ENCODE results near the gene AFMID. TPM values are rescaled to one million over a fixed set of nuclear protein-coding genes. Genes with fewer than 3 reads are reported as not detected.

The AFMID gene
- total and polyA plus RNA-seq, 9 of the 15 experiments (the other 6 are each of a cell fraction or from before 2014, with no cell fraction given): 62.1 to 188 (median 74.4) TPM

- Histone ChIP-seq H3K9me1 (ENCODE audit: control insufficient read depth, insufficient read depth, low read length) (peaks cover under 1% of the 10 kb centered on the region), H2AFZ (ENCODE audit: low read depth, low read length) (no peak overlapping the region), H3K36me3 (ENCODE audit: control insufficient read depth, insufficient read depth, low read length) (no peaks in the 10 kb centered on the region), H3K27ac (ENCODE audit: extremely low read depth, low read depth, low read length) (no peak overlapping the region), H3K4me2 (ENCODE audit: insufficient read depth, low read length) (no peak overlapping the region), H3K4me3 (no peak overlapping the region), H3K9me3 (replicated peaks; ENCODE audit: control insufficient read depth, insufficient read depth, low read depth, low read length) (no peaks in the 10 kb centered on the region), H3K9ac (ENCODE audit: insufficient read depth in 1 of 2, low read depth in 2 of 2, low read length in 2 of 2) (peak overlapping the region in 1 of 2 experiments; percentile 45; a peak in 2 of 4 replicates), H3K79me2 (ENCODE audit: control insufficient read depth, insufficient read depth, low read length) (no peaks in the 10 kb centered on the region), H4K20me1 (replicated peaks; ENCODE audit: control insufficient read depth, insufficient read depth, low read length) (no peaks in the 10 kb centered on the region), H3K4me1 (replicated peaks in 1 of 2; ENCODE audit: control insufficient read depth in 2 of 2, insufficient read depth in 2 of 2, low read length in 2 of 2) (peaks cover 5 to 54% of the 10 kb centered on the region in 2 experiments; a peak in 4 of 5 replicates), H3K27me3 (ENCODE audit: control insufficient read depth in 2 of 2, insufficient read depth in 2 of 2, low read length in 2 of 2) (no peaks in the 10 kb centered on the region)
- FAIRE-seq (no peak), DNase-seq (ENCODE audit: extremely low read depth in 1 of 4, low spot score in 3 of 4) (no peak), ATAC-seq (no peak)
- WGBS (ENCODE audit: insufficient coverage, low coverage, missing lambda C conversion rate): 63% methylated on average over 14 of the region's 17 CpGs
- no TSS peak for BruUV-seq (replicated peaks)
- POLR2A ChIA-PET: interaction anchor here (0.6 to 1.2 kb wide), 2 partner anchors 13 to 20 kb away, joined by 3 read pairs; no protein-coding TSS in a partner anchor
- in situ Hi-C loops (cut with MboI): no loop called here
- CTCF ChIA-PET (ENCODE audit: low intra/inter-chr PET ratio): no interaction called here
- intact Hi-C loops (cut with micrococcal nuclease): no loop called here
- TF ChIP-seq CGGBP1 (CRISPR knock-in tag; IDR thresholded peaks at IDR 0.05) (no peak), CHD2 (IDR thresholded peaks at IDR 0.05; ENCODE audit: low read depth, low read length) (no peak), TEAD2 (tag; IDR thresholded peaks at IDR 0.05) (no peak), GATAD2B (IDR thresholded peaks at IDR 0.05; ENCODE audit: borderline replicate concordance) (no peak), PCBP2 (IDR thresholded peaks at IDR 0.05; ENCODE audit: low read depth, low read length, poor library complexity, severe bottlenecking) (no peak), POLR2B (IDR thresholded peaks at IDR 0.05; ENCODE audit: low read depth, partially characterized antibody) (no peak), NR2C1 (IDR thresholded peaks at IDR 0.05) (no peak), NR2C1 (tag; IDR thresholded peaks at IDR 0.05) (no peak), RREB1 (CRISPR knock-in tag; IDR thresholded peaks at IDR 0.05) (no peak), CEBPZ (IDR thresholded peaks at IDR 0.05; ENCODE audit: borderline replicate concordance, low read depth, low read length) (no peak), RFX1 (IDR thresholded peaks at IDR 0.05) (no peak), ZNF584 (CRISPR knock-in tag; IDR thresholded peaks at IDR 0.05; ENCODE audit: low read depth) (no peak)
Observed at GRCh38 chr17:78234261-78234865, 47.2 kb downstream of the AFMID start.
